GM19240 (cell line): ENCODE measurements around the gene MANSC4.

Experiments used
- DNase-seq: peaks from one replicate; pipeline ENCODE4 v3.0.0; 2011; ENCODE audit warnings: low spot score; ENCODE audit not compliant: insufficient read length

The MANSC4 gene

DNA sequence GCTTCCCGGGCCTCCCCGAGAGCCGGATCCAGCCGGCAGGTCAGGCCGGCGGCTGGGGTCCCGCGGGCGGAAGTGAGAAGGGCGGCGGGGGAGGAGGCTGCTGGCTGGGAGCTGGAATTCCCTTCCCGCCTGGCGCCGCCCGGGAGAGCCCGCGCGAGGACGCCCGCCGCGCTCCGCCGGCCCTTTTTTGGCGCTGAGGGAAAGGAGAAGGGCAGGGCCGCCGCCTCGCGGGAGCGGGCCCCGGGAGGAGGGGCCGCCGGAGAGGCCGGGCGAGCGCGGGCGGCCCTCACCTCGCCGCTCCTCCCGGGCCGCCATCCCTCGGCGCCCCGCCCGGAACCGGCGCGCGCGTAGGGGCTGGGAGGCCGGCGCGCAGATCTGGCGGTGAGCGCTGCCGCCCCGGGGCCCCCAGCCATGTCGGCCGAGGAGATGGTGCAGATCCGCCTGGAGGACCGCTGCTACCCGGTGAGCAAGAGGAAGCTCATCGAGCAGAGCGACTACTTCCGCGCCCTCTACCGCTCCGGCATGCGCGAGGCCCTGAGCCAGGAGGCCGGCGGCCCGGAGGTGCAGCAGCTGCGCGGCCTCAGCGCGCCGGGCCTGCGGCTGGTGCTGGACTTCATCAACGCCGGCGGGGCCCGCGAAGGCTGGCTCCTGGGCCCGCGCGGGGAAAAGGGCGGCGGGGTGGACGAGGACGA lies at the start of gene MANSC4, which contains the start of gene KLHL42:
Gene MANSC4, minus strand, starts transcription at position 317 of the 692 bp plus-strand sequence. CDS start 8,960 bp downstream, outside the sequence.
Gene KLHL42, plus strand, starts transcription at position 314 of the 692 bp plus-strand sequence. Its CDS starts 98 bp downstream, at position 412.
- DNase-seq: peak; percentile 43

- no peak for DNase-seq
Observed at GRCh38 chr12:27828196-27828595, 48.2 kb upstream of the MANSC4 start.

DNA sequence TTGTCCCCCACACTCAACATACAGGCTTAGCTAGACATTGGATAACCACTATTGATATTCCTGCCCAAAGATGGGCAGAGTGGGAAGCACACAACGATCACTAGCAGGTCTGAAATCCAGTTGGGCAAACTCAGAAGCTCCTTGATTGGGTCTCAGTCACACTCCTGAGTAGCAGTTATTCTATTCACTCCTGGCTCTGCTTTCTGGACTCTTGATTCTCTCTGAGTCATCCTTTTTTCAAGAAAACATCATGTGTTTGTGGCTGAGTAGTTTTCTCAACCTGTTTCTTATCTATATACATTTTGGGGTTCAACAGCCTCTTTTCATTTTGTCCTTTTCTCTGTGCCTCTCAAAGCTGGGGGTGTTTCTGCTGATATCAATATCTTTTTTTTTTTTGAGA lies 46.0 kb upstream of the MANSC4 start:
- DNase-seq: no peak

DNA sequence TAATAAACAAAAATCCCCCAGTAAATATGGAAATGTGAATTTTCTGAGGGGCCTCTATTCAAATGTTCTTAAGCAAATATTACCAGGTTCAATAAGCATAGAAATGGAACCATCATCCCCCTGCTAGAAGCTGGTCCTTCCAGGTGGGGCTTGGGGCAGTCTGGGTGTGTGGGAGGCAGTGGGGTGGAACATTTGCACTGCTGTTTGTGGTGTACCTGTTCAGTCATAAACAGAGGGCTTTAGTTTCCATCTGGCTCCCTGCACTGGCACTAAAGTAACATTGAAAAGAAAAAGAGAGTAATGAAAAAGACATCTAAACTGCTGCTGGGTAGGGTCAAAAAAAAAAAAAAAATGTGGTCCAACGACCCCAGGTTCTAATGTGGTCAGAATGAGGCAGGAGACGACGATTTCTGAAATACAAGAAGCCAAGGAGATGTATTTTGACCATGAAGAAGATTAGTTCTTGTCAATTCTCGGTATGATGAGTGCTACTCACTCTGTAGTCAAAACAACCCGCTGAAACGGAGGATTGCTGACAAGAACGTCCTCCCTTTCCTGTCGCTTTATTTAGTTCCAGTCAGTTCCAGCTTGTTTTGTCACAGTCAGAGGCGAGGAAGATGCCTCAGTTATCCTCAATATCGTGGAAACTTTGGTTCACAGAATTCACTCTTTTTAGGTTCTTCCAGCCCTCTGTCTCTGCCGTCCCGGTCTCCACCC lies 44.2 kb upstream of the MANSC4 start:
- DNase-seq: peak; percentile 26

- DNase-seq: no peak
Observed at GRCh38 chr12:27823038-27823437, 43.0 kb upstream of the MANSC4 start.

- DNase-seq: peak; percentile 47
Observed at GRCh38 chr12:27822076-27822712, 42.2 kb upstream of the MANSC4 start.

DNA sequence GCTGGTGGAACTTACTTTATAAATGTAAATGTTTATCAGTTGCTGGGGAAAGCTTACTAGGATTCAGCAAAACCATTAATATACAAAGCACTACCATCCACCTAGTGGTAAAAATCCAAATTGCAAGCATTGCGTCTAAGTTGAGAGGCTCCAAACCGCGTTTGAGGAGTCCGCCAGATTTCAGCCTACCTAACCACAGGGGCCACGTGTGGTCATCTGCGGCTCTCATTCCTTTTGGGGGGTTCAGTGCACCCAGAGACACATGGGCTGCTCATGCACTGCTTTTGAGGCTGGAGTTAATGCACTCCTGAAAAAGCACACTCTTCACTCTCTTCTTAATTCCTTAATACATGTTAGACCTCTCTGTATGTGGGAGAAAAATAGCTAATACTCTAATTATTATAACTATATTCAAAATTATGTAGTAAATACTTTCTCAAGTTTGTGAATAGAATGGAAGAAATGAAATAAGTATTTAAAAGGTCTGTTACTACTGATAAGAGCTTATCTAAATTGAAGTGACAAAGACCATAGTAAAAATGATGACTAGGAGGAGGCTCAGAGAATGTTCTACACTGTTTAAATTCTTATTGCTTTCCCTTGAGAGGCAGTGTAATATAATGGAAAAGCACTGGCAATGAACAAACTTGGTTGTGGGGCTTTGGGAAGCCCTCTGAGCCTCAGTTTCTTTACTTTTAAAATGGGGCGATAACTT lies 41.4 kb upstream of the MANSC4 start:
- peak; percentile 28 for DNase-seq

DNA sequence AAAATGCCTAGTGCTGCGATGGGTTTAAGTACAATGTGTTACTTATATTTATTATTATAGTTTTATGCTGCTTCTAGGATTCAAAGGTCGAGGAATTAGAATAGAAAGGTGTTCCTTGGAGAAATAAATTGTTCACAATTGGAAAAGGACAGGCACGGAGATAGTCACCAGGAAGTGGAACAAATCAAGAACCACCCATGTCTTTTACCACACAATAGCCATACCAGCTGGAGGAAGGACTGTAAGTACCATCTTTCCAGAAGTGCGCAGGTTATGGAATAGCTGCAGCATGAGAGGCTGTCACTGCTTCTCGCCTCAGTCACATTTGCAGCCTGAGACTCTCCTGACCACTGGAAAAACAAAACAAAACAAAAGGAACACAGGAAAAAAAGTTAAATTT lies 40.5 kb upstream of the MANSC4 start:
- DNase-seq: no peak

- no peak for DNase-seq
Observed at GRCh38 chr12:27818401-27818918, 38.4 kb upstream of the MANSC4 start.

- DNase-seq: no peak
Observed at GRCh38 chr12:27817766-27818165, 37.7 kb upstream of the MANSC4 start.

DNA sequence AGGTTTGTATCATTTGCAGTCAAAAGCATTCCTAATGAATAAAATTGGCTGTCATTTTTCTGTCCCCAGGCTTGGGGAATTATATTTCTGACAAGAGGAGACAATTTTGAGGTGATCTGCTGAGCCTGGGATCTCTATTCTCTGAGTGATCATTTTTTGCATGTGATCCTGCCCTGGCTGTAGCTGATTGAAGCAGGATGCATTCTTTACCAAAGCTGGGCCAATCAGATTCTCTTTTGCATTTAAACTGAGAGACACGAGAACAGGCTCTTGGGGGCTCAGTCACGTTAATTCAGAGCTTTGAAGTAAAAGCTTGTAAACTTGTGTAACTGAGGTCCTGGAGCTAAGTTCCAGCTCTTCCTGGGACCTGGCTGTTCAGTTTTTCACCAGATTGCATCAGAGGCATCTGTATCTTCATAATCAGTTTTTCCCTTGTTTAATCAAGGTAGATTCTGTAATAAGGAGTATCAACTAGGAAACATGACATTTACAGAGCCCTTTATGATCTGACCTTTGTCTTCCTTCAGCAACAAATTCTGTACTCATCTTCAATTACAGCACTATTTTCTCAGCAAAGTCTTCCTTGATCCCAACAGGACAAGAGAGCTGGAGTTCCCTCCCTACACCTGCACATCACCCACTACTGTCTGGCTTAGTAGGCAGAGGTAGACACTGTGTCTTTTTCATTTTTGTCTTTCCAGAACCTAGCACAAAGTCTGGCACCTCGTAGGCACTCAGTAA lies 35.0 kb upstream of the MANSC4 start:
- DNase-seq: no peak

- no peak for DNase-seq
Observed at GRCh38 chr12:27814411-27814810, 34.4 kb upstream of the MANSC4 start.

DNA sequence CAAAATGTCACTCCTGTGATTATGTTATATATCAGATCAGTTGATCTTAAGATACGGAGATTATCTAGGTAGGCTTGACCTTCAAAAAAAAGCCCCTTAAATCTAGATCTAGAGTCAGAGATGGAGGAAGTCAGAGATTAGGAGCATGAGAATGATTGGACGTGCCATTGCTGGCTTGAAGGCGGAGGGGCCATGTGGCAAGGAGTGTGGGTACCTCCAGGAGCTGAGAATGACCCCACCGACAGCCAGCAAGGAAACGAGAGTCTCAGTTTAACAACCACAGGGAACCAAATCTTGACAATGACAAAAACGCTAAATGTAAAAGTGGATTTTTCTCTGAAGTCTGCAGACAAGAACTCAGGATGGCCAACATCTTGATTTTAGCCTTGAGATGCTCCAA lies 32.5 kb upstream of the MANSC4 start:
- DNase-seq: no peak

DNA sequence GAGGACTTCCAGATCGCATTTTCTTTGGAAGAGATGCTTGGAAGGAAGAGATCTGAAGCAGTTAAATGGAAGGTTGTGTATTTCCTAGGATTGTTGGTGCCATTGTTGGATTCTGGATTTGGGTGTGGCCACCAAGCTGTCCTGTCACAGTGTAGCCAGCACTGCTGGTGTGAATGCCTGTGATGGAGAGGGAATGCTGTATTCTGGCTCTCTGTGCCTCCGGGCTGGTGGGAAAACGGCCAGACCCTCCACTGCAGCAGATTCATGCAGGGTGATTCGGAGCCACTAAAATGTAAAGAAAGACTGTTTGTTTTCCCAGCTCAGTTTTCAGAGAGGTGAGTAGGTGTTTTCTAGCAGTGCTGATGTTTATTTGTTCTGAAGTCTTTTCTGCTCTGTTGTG lies 30.7 kb upstream of the MANSC4 start:
- DNase-seq: no peak

- DNase-seq: no peak
Observed at GRCh38 chr12:27808841-27809240, 28.8 kb upstream of the MANSC4 start.

DNA sequence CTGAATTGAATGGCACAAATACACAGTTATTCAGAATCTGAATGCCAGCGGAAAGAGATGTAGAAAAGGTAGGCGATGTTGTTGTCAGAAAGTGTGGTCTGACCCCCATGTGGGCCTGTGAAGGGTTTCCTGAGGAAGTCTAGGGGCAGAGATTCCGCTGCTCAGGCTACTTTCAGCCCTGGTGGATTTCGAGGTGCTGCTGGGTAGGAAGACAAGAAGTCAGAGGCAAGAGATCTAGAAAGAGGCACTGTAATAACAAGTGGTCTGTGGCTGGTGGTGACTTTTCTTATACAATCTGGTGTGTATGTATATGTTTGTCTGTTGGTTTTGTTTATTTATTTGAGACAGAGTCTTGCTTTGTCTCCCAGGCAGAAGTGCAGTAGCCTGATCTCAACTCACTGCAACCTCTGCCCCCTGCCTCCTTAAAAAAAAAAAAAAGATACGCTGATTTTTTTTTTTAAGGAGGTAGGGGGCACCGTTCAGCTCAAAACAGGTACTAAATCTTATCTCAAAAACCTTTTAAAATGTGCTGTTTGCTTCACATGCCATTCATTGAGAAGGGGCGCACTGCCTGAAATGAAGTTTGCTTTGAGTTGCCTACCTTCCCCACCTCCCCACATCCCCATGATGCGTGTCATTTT lies 27.1 kb upstream of the MANSC4 start:
- no peak for DNase-seq

DNA sequence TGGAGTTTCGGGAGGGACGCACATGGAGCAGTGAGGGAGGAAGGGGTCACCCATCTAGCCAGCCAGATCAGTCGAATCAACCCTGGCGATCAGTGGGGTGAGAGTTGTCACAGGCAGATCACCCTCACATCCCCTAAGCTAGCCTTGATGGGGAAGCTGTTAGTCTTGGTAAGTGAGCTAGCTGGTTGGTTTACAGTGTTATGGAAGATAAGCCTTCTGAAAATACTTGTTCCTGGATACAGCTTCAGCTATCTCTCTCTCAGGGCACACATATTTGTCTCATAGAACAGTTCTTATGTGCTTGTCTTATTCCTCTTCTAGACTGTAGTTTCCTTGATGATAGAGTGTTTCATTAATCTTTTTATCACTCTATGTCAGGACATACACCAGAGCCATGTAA lies 26.2 kb upstream of the MANSC4 start:
- DNase-seq: no peak

DNA sequence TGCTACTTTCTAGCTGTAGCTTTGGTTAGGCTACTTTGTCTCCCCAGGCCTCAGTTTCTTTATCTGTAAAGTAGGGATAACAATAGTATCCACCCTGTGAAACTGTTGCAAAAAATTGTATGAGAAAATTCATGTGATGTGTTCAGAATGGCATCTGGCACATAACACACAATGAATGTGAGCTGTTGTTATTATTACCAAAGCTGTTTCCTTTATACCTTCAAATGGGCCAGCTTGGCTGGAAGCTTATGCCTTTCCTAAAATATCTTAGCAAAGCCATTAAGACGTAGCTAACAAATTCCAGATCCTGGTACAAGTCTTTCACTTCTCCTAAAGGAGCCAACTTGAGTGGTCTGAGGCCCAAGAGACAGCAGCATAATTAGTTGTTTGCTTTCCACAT lies 25.2 kb upstream of the MANSC4 start:
- no peak for DNase-seq

DNA sequence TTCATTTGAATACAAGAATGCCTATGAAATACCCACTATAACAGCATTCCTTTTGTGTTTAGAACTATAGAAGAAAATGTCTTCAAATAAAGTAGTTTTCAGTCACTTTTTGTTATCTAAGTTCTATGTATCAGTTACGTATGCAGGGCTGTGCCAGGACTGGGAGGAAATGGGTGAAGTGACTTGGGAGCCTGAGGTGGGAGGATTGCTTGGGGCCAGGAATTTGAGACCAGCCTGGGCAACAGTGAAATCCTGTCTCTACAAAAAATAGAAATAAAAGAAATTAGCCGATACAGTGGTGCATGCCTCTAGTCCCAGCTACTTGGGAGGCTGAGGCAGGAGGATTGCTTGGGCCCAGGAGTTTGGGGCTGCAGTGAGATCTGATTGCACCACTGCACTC lies 22.9 kb upstream of the MANSC4 start:
- no peak for DNase-seq

- DNase-seq: no peak
Observed at GRCh38 chr12:27802511-27802910, 22.5 kb upstream of the MANSC4 start.
